Hepatocyte (in vitro differentiated cells): Measurements from ENCODE around the gene HNRNPA2B1.

Experiments used
- EZH2 ChIP-seq: fragments of 200-600 bp; sonication (generic); IDR thresholded peaks from 2 replicates; pipeline ENCODE4 v1.6.1; 2016; ENCODE audit warnings: antibody characterized with exemption, mild to moderate bottlenecking, borderline replicate concordance
- EZH2phosphoT487 ChIP-seq: fragments of 200-600 bp; sonication (generic); IDR thresholded peaks from one replicate; pipeline ENCODE4 v1.6.1; 2018; ENCODE audit warnings: antibody characterized with exemption, mild to moderate bottlenecking, low read depth, moderate library complexity; ENCODE audit not compliant: unreplicated experiment, severe bottlenecking
- TF ChIP-seq, protein P1 (sequence below): fragments of 200-600 bp; sonication (generic); IDR thresholded peaks from 2 replicates; pipeline ENCODE4 v1.5.1; 2016; ENCODE audit warnings: antibody characterized with exemption, mild to moderate bottlenecking; ENCODE audit not compliant: poor library complexity

DNA sequence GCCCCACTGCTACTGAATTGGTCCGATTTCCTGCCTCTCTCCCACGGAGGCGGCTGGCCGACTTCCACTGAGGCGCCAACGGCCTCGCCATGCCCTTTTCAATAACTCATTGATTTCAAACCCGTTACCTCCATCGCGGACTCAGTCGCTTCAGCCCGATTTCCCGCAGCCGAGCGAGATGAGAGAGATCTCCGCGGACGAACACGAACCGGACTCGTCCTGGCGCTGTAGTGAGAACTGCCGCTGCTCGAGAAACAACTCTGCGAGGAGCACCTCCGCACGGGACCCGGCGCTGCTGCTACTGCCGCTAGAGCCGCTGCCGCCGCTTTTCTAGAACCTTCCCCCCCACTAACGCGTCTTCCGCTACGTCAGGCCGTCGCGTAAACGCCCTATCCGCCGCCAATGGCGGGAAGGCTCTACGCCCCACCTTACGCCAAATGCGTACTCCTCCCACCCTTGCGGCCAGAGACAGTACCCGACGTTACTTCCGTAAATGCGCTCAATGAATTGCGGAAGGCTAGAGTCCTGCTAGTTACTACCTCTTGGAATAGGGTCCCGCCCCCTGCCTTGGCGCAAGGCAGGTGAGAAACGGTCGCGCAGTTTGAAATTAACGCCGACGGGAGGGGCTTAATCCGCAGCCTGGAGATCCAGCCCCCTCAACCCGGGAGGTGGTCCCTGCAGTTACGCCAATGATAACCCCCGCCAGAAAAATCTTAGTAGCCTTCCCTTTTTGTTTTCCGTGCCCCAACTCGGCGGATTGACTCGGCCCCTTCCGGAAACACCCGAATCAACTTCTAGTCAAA, at the start of gene HNRNPA2B1:
- TF ChIP-seq, protein P1, sequence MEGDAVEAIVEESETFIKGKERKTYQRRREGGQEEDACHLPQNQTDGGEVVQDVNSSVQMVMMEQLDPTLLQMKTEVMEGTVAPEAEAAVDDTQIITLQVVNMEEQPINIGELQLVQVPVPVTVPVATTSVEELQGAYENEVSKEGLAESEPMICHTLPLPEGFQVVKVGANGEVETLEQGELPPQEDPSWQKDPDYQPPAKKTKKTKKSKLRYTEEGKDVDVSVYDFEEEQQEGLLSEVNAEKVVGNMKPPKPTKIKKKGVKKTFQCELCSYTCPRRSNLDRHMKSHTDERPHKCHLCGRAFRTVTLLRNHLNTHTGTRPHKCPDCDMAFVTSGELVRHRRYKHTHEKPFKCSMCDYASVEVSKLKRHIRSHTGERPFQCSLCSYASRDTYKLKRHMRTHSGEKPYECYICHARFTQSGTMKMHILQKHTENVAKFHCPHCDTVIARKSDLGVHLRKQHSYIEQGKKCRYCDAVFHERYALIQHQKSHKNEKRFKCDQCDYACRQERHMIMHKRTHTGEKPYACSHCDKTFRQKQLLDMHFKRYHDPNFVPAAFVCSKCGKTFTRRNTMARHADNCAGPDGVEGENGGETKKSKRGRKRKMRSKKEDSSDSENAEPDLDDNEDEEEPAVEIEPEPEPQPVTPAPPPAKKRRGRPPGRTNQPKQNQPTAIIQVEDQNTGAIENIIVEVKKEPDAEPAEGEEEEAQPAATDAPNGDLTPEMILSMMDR = no peak
- TF ChIP-seq EZH2phosphoT487 (no peak), EZH2 (no peak)
